ENCODE results near the gene POPDC3. TPM values are rescaled to one million over a fixed set of nuclear protein-coding genes. Genes with fewer than 3 reads are reported as not detected.
"Not testable (repeated sequence)": the region's sequence is repeated elsewhere in the genome, so short reads cannot be mapped to it uniquely, and the experiment has no call there.

POPDC3 gene
- polyA plus RNA-seq (2013, experiment 1 of 2) = 3.3 TPM
- 3.7 TPM for polyA plus RNA-seq (2013, experiment 2 of 2)

GRCh38 chr6:105179244-105180065 is at the start of gene POPDC3:
POPDC3 (minus strand) TSS chr6:105180014; CDS start chr6:105161909, 18,105 bp downstream.
- Histone ChIP-seq H4K5ac (ENCODE audit: low read length) (no peak within 1 kb of the TSS), H3K9ac (ENCODE audit: low read length) (peak within 1 kb of the TSS; percentile 62), H2BK5ac (ENCODE audit: low read length) (no peak within 1 kb of the TSS), H2BK15ac (replicated peaks; ENCODE audit: low read depth) (no peak within 1 kb of the TSS), H3K18ac (ENCODE audit: low read length) (peak within 1 kb of the TSS; percentile 44), H3K23ac (ENCODE audit: low read length) (no peak within 1 kb of the TSS), H3K56ac (ENCODE audit: low read length) (peak within 1 kb of the TSS; percentile 87), H3K36me3 (ENCODE audit: control insufficient read depth, insufficient read depth, low read length) (no peaks in the 10 kb centered on the region), H4K8ac (ENCODE audit: low read depth, low read length) (no peak within 1 kb of the TSS), H3K4me2 (ENCODE audit: low read length) (peak within 1 kb of the TSS; percentile 84), H3K27me3 (ENCODE audit: insufficient read depth, low read length, poor library complexity) (no peaks in the 10 kb centered on the region), H3K79me2 (ENCODE audit: control insufficient read depth, insufficient read depth, low read length) (no peaks in the 10 kb centered on the region), H3K79me1 (ENCODE audit: low read length) (no peaks in the 10 kb centered on the region), H2BK120ac (ENCODE audit: low read depth, low read length) (peak within 1 kb of the TSS; percentile 73), H3K4me1 (ENCODE audit: control insufficient read depth, low read depth, low read length) (no peaks in the 10 kb centered on the region), H3K27ac (ENCODE audit: low read depth, low read length) (no peak within 1 kb of the TSS), H3K4me3 (ENCODE audit: low read length) (peak within 1 kb of the TSS; percentile 55), H2AK5ac (ENCODE audit: low read length) (no peak within 1 kb of the TSS), H3K4ac (ENCODE audit: low read depth, low read length) (no peak within 1 kb of the TSS)
- WGBS (ENCODE audit: extremely low coverage, insufficient coverage, low lambda C conversion rate) = no CpG with 5 or more reads among the region's 90 CpGs
- peak; percentile 69 for DNase-seq

- no CpG with 5 or more reads among the region's 3 CpGs for WGBS (ENCODE audit: extremely low coverage, insufficient coverage, low lambda C conversion rate)
- H4K5ac ChIP-seq (ENCODE audit: low read length) = no peak overlapping the region
- H3K79me1 ChIP-seq (ENCODE audit: low read length) = no peaks in the 10 kb centered on the region
- DNase-seq = no peak
- no peak overlapping the region for H3K9ac ChIP-seq (ENCODE audit: low read length)
- H3K4me2 ChIP-seq (ENCODE audit: low read length) = no peak overlapping the region
- H2BK15ac ChIP-seq (replicated peaks; ENCODE audit: low read depth) = no peak overlapping the region
- H4K8ac ChIP-seq (ENCODE audit: low read depth, low read length) = no peak overlapping the region
- no peaks in the 10 kb centered on the region for H3K4me1 ChIP-seq (ENCODE audit: control insufficient read depth, low read depth, low read length)
- no peak overlapping the region for H3K27ac ChIP-seq (ENCODE audit: low read depth, low read length)
- no peak overlapping the region for H2BK5ac ChIP-seq (ENCODE audit: low read length)
- no peaks in the 10 kb centered on the region for H3K36me3 ChIP-seq (ENCODE audit: control insufficient read depth, insufficient read depth, low read length)
- no peak overlapping the region for H2BK120ac ChIP-seq (ENCODE audit: low read depth, low read length)
- no peak overlapping the region for H3K23ac ChIP-seq (ENCODE audit: low read length)
- H3K18ac ChIP-seq (ENCODE audit: low read length) = no peak overlapping the region
- no peak overlapping the region for H3K4me3 ChIP-seq (ENCODE audit: low read length)
- no peaks in the 10 kb centered on the region for H3K27me3 ChIP-seq (ENCODE audit: insufficient read depth, low read length, poor library complexity)
- no peaks in the 10 kb centered on the region for H3K79me2 ChIP-seq (ENCODE audit: control insufficient read depth, insufficient read depth, low read length)
- no peak overlapping the region for H3K56ac ChIP-seq (ENCODE audit: low read length)
- H2AK5ac ChIP-seq (ENCODE audit: low read length) = no peak overlapping the region
- H3K4ac ChIP-seq (ENCODE audit: low read depth, low read length) = no peak overlapping the region
Measured at GRCh38 chr6:105227295-105227767, 47.5 kb upstream of the POPDC3 start.

GRCh38 chr6:105226598-105227294 is 46.9 kb upstream of the POPDC3 start:
- H3K23ac ChIP-seq (ENCODE audit: low read length) = no peak overlapping the region
- H2BK5ac ChIP-seq (ENCODE audit: low read length) = no peak overlapping the region
- H2AK5ac ChIP-seq (ENCODE audit: low read length) = no peak overlapping the region
- WGBS (ENCODE audit: extremely low coverage, insufficient coverage, low lambda C conversion rate) = no CpG with 5 or more reads among the region's 7 CpGs
- no peak overlapping the region for H3K9ac ChIP-seq (ENCODE audit: low read length)
- H4K5ac ChIP-seq (ENCODE audit: low read length) = no peak overlapping the region
- no peak overlapping the region for H3K27ac ChIP-seq (ENCODE audit: low read depth, low read length)
- no peaks in the 10 kb centered on the region for H3K36me3 ChIP-seq (ENCODE audit: control insufficient read depth, insufficient read depth, low read length)
- H3K79me1 ChIP-seq (ENCODE audit: low read length) = no peaks in the 10 kb centered on the region
- H3K27me3 ChIP-seq (ENCODE audit: insufficient read depth, low read length, poor library complexity) = no peaks in the 10 kb centered on the region
- H4K8ac ChIP-seq (ENCODE audit: low read depth, low read length) = no peak overlapping the region
- no peak overlapping the region for H3K4me2 ChIP-seq (ENCODE audit: low read length)
- H2BK120ac ChIP-seq (ENCODE audit: low read depth, low read length) = no peak overlapping the region
- H3K79me2 ChIP-seq (ENCODE audit: control insufficient read depth, insufficient read depth, low read length) = no peaks in the 10 kb centered on the region
- no peak for DNase-seq
- no peak overlapping the region for H3K4me3 ChIP-seq (ENCODE audit: low read length)
- no peak overlapping the region for H3K4ac ChIP-seq (ENCODE audit: low read depth, low read length)
- H2BK15ac ChIP-seq (replicated peaks; ENCODE audit: low read depth) = no peak overlapping the region
- H3K4me1 ChIP-seq (ENCODE audit: control insufficient read depth, low read depth, low read length) = no peaks in the 10 kb centered on the region
- H3K56ac ChIP-seq (ENCODE audit: low read length) = no peak overlapping the region
- H3K18ac ChIP-seq (ENCODE audit: low read length) = no peak overlapping the region

- DNase-seq = no peak
- H2BK15ac ChIP-seq (replicated peaks; ENCODE audit: low read depth) = no peak overlapping the region
- no peak overlapping the region for H3K4me2 ChIP-seq (ENCODE audit: low read length)
- H3K36me3 ChIP-seq (ENCODE audit: control insufficient read depth, insufficient read depth, low read length) = no peaks in the 10 kb centered on the region
- no peak overlapping the region for H3K23ac ChIP-seq (ENCODE audit: low read length)
- WGBS (ENCODE audit: extremely low coverage, insufficient coverage, low lambda C conversion rate) = no CpG with 5 or more reads among the region's 1 CpG
- H3K4ac ChIP-seq (ENCODE audit: low read depth, low read length) = no peak overlapping the region
- no peaks in the 10 kb centered on the region for H3K27me3 ChIP-seq (ENCODE audit: insufficient read depth, low read length, poor library complexity)
- no peak overlapping the region for H2BK120ac ChIP-seq (ENCODE audit: low read depth, low read length)
- H3K18ac ChIP-seq (ENCODE audit: low read length) = no peak overlapping the region
- H3K79me1 ChIP-seq (ENCODE audit: low read length) = no peaks in the 10 kb centered on the region
- no peaks in the 10 kb centered on the region for H3K79me2 ChIP-seq (ENCODE audit: control insufficient read depth, insufficient read depth, low read length)
- H3K56ac ChIP-seq (ENCODE audit: low read length) = no peak overlapping the region
- H3K9ac ChIP-seq (ENCODE audit: low read length) = no peak overlapping the region
- H4K5ac ChIP-seq (ENCODE audit: low read length) = no peak overlapping the region
- H3K4me1 ChIP-seq (ENCODE audit: control insufficient read depth, low read depth, low read length) = no peaks in the 10 kb centered on the region
- H4K8ac ChIP-seq (ENCODE audit: low read depth, low read length) = no peak overlapping the region
- H3K4me3 ChIP-seq (ENCODE audit: low read length) = no peak overlapping the region
- no peak overlapping the region for H2BK5ac ChIP-seq (ENCODE audit: low read length)
- no peak overlapping the region for H3K27ac ChIP-seq (ENCODE audit: low read depth, low read length)
- H2AK5ac ChIP-seq (ENCODE audit: low read length) = no peak overlapping the region
Measured at GRCh38 chr6:105223242-105223641, 43.4 kb upstream of the POPDC3 start.

- not testable (repeated sequence) for H3K79me2 ChIP-seq (ENCODE audit: control insufficient read depth, insufficient read depth, low read length); H3K4me2 ChIP-seq (ENCODE audit: low read length); H3K23ac ChIP-seq (ENCODE audit: low read length); H3K18ac ChIP-seq (ENCODE audit: low read length); H3K9ac ChIP-seq (ENCODE audit: low read length); H3K27ac ChIP-seq (ENCODE audit: low read depth, low read length); H2BK5ac ChIP-seq (ENCODE audit: low read length); H4K8ac ChIP-seq (ENCODE audit: low read depth, low read length); DNase-seq; H3K27me3 ChIP-seq (ENCODE audit: insufficient read depth, low read length, poor library complexity); H3K4me3 ChIP-seq (ENCODE audit: low read length); H3K36me3 ChIP-seq (ENCODE audit: control insufficient read depth, insufficient read depth, low read length); H4K5ac ChIP-seq (ENCODE audit: low read length); H3K4me1 ChIP-seq (ENCODE audit: control insufficient read depth, low read depth, low read length); H2BK120ac ChIP-seq (ENCODE audit: low read depth, low read length); H2BK15ac ChIP-seq (replicated peaks; ENCODE audit: low read depth); H3K79me1 ChIP-seq (ENCODE audit: low read length); H3K4ac ChIP-seq (ENCODE audit: low read depth, low read length); H3K56ac ChIP-seq (ENCODE audit: low read length); H2AK5ac ChIP-seq (ENCODE audit: low read length)
- no CpG with 5 or more reads among the region's 2 CpGs for WGBS (ENCODE audit: extremely low coverage, insufficient coverage, low lambda C conversion rate)
Measured at GRCh38 chr6:105221219-105221618, 41.4 kb upstream of the POPDC3 start.

Data from mesendoderm (in vitro differentiated cells).